HL-60/S4 (cell line): ENCODE results near the gene SPEF1.

Experiments used
- in situ Hi-C: fragments of 300-500 bp; cut with MboI; formaldehyde crosslinking; loops from 2 replicates; pipeline ENCODE4 v1.14.3; 2022; ENCODE audit warnings: low sequenced_read_pairs

The SPEF1 gene

GRCh38 chr20:3751675-3752385, 29.4 kb downstream of the SPEF1 start:
- in situ Hi-C loops: no loop called here

DNA sequence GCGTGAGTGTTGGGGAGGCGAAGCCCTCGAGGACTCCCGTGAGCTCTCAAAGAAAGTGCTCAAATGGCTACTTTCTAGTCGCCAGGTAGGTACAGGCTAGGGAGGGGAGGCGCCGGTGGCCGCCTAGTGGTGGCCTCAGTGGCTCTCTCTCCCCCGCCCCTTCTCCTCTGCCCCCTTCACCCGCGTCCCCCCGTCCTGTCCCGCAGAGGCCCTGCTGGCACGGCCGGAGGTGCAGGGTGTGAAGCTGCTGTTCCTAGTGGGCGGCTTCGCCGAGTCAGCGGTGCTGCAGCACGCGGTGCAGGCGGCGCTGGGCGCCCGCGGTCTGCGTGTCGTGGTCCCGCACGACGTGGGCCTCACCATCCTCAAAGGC, 30.0 kb downstream of the SPEF1 start:
- in situ Hi-C loops: no loop called here

GRCh38 chr20:3749689-3750531, 31.3 kb downstream of the SPEF1 start:
- in situ Hi-C loops: no loop called here

- in situ Hi-C loops: no loop called here
These were observed 32.1 kb downstream of the SPEF1 start for GRCh38 chr20:3749087-3749688.

- in situ Hi-C loops: no loop called here
These were observed 33.2 kb downstream of the SPEF1 start for GRCh38 chr20:3748073-3748472.

DNA sequence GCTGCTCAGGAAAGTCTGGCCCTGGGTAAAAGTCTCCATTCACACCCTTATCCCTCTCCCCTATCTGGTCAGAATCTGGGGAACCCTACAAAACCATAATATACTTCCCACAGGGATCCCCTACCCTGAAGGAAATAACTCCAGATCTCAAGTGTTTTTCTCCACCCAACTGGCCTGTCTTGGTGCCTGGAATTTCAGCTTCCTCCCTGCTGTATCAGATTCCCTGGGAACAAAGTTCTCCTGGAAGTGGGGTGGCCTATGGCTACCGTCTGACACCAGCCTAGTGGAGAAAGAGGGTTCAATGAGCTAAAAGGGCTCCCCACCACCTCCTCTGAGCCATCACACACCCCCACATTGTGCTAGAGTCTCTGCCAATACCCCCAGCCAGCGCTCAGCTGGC, 33.8 kb downstream of the SPEF1 start:
- in situ Hi-C loops: no loop called here

- in situ Hi-C loops: no loop called here
These were observed 35.5 kb downstream of the SPEF1 start for GRCh38 chr20:3745686-3746173.

DNA sequence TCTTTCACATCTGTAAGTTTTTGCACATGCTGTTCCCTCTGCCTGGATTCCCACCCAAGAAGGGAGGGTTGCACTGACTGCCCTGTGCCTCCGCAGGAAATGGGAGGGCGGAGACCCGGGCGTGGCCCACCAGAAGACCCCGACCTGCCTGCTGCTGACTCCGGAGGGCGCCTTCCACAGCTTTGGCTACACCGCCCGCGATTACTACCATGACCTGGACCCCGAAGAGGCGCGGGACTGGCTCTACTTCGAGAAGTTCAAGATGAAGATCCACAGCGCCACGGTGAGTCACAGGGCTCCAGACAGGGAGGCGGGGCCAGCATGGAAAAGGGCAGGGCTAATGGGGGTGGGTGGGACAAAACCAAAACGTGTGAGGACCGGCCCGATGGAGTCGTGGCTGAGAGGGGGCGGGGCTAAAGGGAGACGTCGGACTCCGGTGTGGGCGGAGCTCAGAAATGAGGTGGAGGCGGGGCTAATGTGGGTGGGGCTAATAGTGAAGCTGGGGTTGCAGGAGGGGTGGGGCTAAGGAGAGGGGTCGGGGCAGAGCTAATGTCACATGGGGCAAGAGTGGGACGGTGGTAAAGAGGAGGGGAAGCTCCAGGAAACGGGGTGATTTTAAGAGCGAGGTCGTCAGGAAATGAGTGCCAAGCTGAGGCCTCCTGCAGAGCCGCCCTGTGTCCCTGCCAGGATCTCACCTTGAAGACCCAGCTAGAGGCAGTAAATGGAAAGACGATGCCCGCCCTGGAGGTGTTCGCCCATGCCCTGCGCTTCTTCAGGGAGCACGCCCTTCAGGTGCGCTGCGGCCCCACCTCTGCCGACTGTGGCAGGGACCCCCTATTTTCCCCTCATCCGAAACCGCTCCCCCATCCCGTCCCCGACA, 36.2 kb downstream of the SPEF1 start:
- in situ Hi-C loops: no loop called here

GRCh38 chr20:3744037-3744436, 37.2 kb downstream of the SPEF1 start:
- in situ Hi-C loops: no loop called here

- in situ Hi-C loops: no loop called here
These were observed 38.0 kb downstream of the SPEF1 start for GRCh38 chr20:3743251-3743650.

- in situ Hi-C loops: no loop called here
These were observed 39.3 kb downstream of the SPEF1 start for GRCh38 chr20:3741836-3742458.

- in situ Hi-C loops: no loop called here
These were observed 40.5 kb downstream of the SPEF1 start for GRCh38 chr20:3740615-3741301.

DNA sequence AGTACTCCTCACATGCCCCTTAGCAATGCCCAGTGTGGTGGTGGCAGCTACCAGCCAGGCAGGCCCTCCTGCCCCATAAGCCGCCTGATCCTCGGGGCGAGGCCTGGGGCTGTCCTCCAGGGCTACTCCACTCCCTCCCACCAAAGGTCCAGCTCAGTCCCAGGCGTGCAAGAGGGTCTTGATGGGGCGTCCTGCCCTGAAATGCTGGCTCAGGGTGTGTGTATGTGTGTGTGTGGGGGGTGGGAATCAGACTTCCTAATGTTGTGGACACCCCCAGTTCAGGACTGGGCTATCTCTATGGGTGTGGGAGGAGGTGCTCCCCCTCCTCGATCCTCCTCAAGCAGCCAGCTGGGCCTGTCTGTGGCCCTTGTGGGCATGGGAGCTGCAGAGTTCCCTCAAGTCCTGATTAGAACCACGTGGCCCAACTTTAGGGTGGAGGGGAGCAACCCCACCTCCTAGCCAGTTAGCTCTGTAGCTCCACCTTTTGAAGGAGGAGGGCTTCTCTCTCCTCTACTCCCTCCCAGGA, 41.3 kb downstream of the SPEF1 start:
- in situ Hi-C loops: no loop called here

DNA sequence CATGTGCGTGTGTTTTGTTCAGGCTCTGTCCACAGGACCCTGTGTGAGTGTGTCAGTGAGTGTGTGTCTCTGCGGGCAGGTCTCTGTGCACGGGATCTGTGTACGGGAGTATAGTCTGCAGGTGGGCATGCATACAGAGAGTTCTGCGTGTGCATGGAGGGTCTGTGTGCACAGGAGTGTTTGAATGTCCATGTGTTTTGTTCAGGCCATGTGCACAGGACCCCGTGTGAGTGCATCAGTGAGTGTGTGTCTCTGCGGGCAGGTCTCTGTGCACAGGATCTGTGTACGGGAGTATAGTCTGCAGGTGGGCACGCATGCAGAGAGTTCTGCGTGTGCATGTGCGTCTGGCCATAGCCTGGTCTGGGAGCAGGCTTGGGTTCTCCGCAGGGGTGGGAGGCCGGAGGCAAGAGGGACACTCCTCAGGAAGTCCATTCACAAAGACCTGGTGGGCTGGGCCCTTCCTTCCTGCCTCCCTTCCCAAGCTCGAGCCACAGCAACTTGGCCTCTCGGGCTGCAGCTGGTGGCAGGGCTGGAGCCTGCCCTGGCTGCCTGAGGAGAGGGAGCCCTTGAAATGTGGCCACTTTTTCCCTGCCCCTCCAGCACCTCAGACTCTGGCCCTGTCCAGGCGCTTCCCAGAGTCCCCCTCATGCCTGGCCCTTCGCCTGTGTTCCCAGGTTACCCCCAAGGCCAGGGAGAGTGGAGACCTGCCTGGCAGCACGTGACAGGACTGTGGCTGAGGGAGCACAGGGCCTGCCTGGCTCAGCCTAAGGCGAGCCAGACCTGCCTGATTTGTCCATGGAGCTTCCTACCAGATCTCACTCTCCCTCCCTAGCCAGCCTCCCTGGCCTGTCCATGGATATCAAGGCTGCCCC, 42.0 kb downstream of the SPEF1 start:
- in situ Hi-C loops: no loop called here

DNA sequence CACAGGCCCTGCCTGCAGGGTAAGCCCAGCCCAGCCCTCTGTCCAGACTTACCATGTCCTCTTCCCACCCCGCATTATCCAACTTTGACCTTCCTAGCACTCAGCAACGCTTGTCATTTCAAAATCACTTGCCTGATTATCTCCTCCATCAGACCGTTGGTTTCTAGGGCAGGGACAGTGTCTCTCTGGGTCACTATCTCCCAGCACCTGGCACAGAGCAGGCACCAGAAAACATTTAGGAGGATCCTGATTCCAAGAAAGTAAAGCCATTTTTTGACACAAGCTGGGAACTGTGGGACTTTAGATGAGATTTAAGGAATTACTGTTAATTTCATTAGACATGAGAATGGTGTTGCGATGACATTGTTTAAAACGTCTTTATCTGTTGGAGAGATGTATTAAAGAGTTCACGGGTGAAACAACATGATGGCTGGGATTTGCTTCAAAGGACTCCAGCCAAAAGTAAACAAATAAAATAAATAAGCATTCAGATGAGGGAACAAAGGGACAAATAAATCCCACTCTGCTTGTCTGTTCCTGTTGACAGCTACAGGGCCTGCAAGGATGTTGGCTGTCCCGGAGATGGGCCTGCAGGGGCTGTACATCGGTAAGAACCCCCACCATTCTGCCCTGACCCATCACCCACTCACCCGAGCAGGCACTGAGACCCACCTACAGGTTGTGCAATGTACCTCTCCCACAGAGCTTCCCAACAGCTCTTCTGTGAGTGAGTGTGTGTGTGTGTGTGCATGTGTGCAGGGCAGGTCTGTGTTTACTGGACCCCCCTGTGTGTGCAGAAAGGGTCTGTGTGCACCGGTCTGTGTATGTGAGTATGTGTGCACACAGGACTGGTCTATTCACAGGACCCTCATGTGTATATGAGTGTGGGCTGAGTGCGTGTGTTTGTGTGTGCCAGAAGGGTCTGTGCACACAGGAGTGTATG, 42.9 kb downstream of the SPEF1 start:
- in situ Hi-C loops: no loop called here

DNA sequence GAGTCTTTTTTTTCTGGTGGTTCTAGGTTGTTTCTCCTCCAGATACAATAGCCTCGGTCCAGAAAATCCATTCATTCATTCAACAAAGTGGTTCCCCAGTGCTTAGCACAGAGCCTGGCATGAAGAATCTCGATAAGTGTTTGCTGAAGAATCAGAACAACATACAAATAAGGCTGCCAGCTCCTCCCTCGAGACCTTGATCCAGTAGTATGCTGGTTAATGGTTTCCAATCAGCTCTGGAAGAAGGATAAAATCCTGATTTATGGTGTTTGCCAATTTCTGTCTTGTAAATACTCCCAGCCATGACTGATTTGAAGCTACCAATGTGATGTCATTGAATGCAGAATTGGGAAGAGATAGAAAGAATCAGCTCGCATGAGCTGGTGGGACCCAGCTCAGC, 45.5 kb downstream of the SPEF1 start:
- in situ Hi-C loops: no loop called here

GRCh38 chr20:3734111-3734843, 47.0 kb downstream of the SPEF1 start:
- in situ Hi-C loops: no loop called here
